GM15510 (cell line): ENCODE data around the gene CCDC174.

Experiments used
- POLR2A ChIP-seq: IDR thresholded peaks from 3 replicates; pipeline ENCODE4 v1.6.1; 2011; ENCODE audit warnings: borderline replicate concordance; ENCODE audit not compliant: insufficient read length; ENCODE audit errors: extremely low read depth

The CCDC174 gene

DNA sequence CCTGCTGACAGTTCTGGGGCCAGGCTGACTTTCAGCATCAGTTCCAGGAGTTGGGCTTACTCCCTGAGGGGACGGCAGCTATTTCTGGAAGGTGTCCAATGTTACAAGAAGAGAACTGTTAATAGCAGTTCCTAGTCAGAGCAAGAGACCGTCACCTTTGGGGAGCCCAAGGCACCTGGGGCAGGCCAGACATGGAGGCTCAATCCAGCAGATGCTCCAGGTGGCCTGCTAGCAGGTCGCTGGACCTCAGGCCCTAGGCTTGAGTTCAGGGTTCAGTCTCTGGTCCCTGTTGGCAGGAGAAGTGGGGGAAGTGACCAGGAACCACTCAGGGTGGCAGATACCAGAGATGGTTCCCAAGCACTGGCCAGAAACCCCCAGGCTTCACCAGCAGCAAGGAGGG is 49.3 kb downstream of the CCDC174 start:
- no peak for TF ChIP-seq POLR2A

DNA sequence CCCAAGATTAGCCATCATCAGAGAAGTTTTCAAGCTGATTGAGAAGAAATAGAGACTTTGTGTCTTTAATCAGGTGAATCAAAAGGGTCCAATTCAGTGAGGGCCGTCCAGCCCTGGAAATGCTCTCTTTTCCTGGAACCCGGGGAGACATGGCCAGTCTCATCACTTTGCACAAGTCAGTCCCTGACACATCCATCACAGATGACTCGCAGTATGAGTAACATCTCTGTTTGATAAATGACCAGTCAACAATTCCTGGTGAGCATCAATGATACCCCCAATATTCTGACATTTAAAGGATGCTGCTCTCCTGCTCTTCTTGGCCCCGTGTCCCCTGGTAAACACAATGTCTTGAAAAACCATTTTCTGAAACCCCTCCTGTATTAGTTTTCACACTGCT is 50.1 kb downstream of the CCDC174 start:
- TF ChIP-seq POLR2A = no peak

DNA sequence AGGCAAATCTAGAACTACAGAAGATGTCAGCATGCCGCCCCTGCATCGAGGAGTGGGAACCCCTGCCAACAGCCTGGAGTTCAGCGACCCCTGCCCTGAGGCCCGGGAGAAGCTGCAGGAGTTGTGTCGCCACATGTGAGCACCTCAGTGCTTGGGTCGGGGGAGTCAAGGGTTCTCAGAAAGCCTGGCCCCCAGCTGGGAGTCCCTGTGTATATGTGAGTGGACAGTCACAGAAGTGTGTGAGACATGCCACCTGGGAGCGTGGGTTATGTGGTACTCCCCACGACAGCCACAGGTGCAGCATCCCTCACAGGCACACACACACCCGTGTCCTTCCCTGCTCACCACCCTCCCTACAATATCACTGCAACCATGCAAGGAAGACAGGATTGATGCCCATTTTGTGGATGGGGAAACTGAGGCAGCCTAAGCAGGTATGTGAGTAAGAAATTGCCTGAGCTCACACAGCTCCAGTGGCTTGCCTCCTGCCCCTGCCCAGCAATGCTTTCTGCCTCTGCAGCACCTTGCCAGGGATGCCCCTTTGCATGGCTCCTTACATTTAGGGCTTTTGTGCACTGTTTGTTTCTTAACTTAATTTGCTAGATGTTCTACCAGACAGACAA is 51.7 kb downstream of the CCDC174 start:
- no peak for TF ChIP-seq POLR2A

DNA sequence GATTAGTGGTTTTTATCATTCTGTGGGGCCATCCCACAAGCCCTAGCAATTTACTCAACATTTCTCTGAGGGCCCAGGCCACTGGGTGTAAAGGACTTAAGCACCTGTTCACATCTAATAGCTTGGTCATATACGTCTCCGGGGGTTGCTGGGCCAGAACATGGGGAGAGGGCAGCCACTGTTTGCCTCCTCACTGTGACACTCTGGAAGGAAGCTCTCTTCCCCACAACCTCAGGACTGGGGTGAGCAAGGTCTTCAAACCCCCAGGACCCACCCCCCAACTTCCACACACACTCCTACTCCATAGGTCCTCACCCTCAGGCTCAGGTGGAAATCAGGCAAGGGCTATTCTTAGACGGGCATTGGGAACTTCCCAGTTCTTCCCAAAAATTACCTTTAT is 52.2 kb downstream of the CCDC174 start:
- TF ChIP-seq POLR2A = no peak

DNA sequence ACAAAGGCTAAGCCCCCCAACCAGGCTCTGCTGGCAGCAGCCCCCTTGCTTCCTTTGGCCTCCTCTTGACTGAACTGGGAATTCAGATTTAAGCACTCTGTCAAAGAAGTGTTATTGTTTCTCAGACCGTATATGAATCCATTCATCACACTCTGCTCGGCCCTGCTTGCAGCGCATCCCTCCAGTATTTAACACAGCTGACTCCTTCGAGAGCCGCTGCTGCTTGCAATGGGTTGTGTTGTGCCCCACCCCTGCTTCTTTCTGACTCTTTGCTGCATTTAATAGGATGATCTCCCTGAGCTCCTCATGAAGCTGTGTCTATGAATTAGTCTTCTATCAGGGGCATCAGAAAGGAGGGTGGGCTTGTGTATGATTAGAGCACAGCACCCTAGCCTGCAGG is 54.5 kb downstream of the CCDC174 start:
- no peak for TF ChIP-seq POLR2A

DNA sequence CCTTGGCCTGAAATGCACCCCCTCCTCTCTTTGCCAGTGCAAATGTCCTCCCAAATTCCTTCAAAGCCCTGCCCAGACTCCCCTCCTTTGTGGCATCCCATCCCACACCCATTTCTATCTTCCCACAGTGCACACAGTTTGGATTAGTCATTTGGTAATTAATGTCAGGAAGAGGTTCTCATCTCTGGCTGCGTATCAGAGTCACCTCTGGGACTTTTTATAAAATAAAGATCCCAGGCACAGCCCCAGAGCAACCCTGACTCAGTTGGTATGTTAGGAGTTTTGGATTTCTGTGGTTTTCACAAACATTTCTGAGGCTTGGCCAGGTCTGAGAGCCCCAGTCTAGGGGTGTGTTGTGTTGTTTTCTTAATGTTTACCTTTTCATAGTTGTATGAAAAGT is 65.0 kb downstream of the CCDC174 start:
- TF ChIP-seq POLR2A = no peak

DNA sequence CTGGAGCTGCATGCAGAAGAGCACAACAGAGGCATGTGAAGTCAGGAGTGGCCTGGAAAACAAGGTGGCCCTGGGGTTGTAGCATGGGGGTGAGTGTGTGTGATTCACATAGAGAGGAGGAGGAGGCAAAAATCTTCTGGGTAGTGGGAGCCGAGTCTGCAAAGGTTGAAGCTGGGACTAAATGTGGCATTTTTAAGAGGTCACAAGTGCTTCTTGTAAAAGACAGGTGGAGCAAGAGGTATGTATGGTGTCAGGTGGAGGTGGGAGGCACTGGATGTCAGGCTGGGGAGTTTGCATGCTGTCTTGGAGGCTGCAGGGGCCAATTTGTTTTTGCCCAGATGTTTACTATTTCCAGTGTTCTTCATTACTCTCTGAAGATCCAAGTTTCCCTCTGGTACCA is 65.7 kb downstream of the CCDC174 start:
- no peak for TF ChIP-seq POLR2A

DNA sequence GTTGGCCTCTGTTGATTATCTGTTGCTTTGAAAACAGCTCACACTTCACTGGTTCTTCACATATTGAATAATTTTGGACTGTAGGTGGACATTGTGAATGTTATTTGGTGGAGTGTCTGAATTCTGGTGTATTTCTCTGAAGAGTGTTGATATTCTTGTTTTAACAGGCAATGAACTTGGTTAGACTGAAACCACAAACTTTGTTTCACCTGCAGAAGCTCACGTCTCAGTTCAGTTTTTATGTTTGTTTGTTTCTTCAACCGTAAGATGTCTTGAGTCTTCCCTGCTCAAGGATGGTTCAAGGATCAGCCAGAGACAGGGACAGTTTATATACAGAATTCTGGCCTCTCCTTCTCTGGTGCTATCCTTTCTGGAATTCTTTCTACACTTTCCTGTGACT is 67.0 kb downstream of the CCDC174 start:
- no peak for TF ChIP-seq POLR2A

DNA sequence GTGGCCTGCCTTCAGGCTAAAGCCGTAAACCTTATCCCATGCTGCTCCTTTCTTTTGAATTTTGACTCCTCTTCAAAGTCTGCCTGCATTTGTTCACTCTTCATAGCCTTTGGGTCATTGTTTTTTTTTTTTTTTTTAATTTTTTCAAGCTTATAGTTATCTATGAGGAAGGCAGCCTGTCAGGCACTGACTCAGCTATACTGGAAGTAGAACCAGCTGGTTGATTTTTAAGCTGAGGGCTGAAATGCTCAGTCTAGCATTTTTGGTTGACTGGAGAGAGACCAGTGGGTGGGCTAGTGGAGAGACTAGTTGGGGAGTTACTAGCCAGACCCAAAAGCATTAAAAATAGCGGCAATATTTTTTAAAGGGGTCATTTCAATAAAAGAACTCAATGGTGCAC is 67.4 kb downstream of the CCDC174 start:
- no peak for TF ChIP-seq POLR2A

DNA sequence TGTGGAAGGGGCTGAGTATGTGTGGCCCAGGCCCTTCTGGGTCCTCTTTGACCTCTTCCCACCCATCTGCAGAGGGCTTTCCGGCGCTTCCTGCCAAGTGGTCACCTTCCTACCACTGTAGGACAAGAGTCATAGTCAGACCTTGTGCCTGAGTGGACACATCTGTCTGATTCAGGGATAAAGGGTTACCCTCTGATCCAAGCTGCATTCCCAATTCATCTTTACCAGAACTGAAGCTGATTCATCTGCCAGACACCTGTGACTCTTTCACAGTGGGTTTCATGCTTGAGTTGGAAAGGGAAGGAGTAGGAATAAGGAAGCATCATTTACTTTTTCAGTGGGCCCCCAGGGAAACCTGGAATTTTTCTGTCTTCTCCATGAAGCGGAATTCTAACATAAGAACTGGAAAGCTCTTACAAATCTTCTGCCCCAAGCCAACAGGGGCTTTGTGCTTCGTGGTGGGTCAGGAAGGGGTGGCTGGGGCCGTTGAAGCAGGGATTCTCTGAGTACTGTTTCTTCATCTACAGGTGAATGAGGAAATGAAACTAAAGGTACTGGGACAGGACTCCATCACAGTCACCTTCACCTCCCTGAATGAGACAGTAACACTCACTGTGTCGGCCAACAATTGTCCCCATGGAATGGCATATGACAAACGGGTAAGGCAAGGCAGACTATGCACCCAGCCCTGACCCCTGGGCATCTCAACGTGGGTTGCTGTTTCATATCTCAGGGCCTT is 69.7 kb downstream of the CCDC174 start:
- TF ChIP-seq POLR2A = no peak
